Bronchial epithelial cell (primary cell): ENCODE measurements around the gene MIS18BP1. TPM values are rescaled to one million over a fixed set of nuclear protein-coding genes. Genes with fewer than 3 reads are reported as not detected.
"Not testable (repeated sequence)": the region's sequence is repeated elsewhere in the genome, so short reads cannot be mapped to it uniquely, and the experiment has no call there.

ENCODE experiments used
- DNase-seq: peaks from one replicate; pipeline ENCODE4 v3.0.0-alpha.2; 2010; ENCODE audit warnings: low read depth
- FAIRE-seq: peaks from 2 replicates; lab custom pipeline; 2011; peaks lifted over from hg19 to GRCh38; lab: Jason Lieb, UNC
- H3K27me3 ChIP-seq: 2 replicates; pipeline ENCODE4 v1.5.1; 2011; ENCODE audit warnings: low read length; ENCODE audit not compliant: control insufficient read depth, insufficient read depth
- H3K36me3 ChIP-seq: 2 replicates; pipeline ENCODE4 v1.5.1; 2011; ENCODE audit warnings: low read length; ENCODE audit not compliant: control insufficient read depth, insufficient read depth
- H3K4me3 ChIP-seq: 2 replicates; pipeline ENCODE4 v1.5.1; 2011; ENCODE audit warnings: mild to moderate bottlenecking, low read depth, low read length, control low read depth
- CTCF ChIP-seq: IDR thresholded peaks from 2 replicates; pipeline ENCODE4 v1.5.1; 2011; ENCODE audit warnings: mild to moderate bottlenecking, moderate library complexity, low read length, control low read depth, inconsistent platforms; ENCODE audit not compliant: insufficient read depth, severe bottlenecking
- total RNA-seq: library from RNA; depleted of rRNA; stranded (reverse); fragments of >200 nt; gene quantifications from 2 replicates; pipeline ENCODE4 v1.2.1, GENCODE V29; 2014

The MIS18BP1 gene
- 7.6 and 9.2 TPM in 2 replicates for total RNA-seq

GRCh38 chr14:45253070-45253753 lies at the start of gene MIS18BP1:
MIS18BP1 (minus strand) TSS chr14:45253202; CDS start chr14:45247286, 5,916 bp downstream.
- H3K27me3 ChIP-seq = no peaks in the 10 kb centered on the region
- DNase-seq = peak; percentile 91
- no peak for FAIRE-seq
- no peaks in the 10 kb centered on the region for H3K36me3 ChIP-seq
- peak; percentile 80 for TF ChIP-seq CTCF
- peak within 1 kb of the TSS; percentile 65 for H3K4me3 ChIP-seq

GRCh38 chr14:45298423-45299117 lies 45.6 kb upstream of the MIS18BP1 start:
- no peak overlapping the region for H3K4me3 ChIP-seq
- H3K27me3 ChIP-seq = no peaks in the 10 kb centered on the region
- no peak for DNase-seq
- no peaks in the 10 kb centered on the region for H3K36me3 ChIP-seq
- no peak for FAIRE-seq
- no peak for TF ChIP-seq CTCF

GRCh38 chr14:45294796-45295195 lies 41.8 kb upstream of the MIS18BP1 start:
- not testable (repeated sequence) for H3K36me3 ChIP-seq, H3K27me3 ChIP-seq, DNase-seq, H3K4me3 ChIP-seq, FAIRE-seq

GRCh38 chr14:45290547-45290946 lies 37.5 kb upstream of the MIS18BP1 start:
- FAIRE-seq = no peak

GRCh38 chr14:45287610-45288009 lies 34.6 kb upstream of the MIS18BP1 start:
- no peak for DNase-seq
- FAIRE-seq = no peak
- no peaks in the 10 kb centered on the region for H3K36me3 ChIP-seq

More at GRCh38 chr14:45290547-45290946, 37.5 kb upstream of the MIS18BP1 start:
- Histone ChIP-seq H3K27me3 (no peaks in the 10 kb centered on the region), H3K4me3 (no peak overlapping the region), H3K36me3 (no peaks in the 10 kb centered on the region)
- no peak for TF ChIP-seq CTCF
- DNase-seq = no peak

More at GRCh38 chr14:45287610-45288009, 34.6 kb upstream of the MIS18BP1 start:
- no peak for TF ChIP-seq CTCF
- Histone ChIP-seq H3K4me3 (no peak overlapping the region), H3K27me3 (no peaks in the 10 kb centered on the region)
